ENCODE results near the gene ABTB1.

GRCh38 chr3:127692501-127693335, 20.0 kb downstream of the ABTB1 start:
- no peak for TF ChIP-seq CTCF (conservative IDR thresholded peaks at IDR 0.05; ENCODE audit: low read depth, low read length)
- TF ChIP-seq EZH2 (IDR thresholded peaks at IDR 0.05; ENCODE audit: low read length, unreplicated experiment), result no peak
